NCI-H187 treated with DMSO at 0.1 percent for 48 hours (cell line): Measurements from ENCODE around the gene ALG12.
"Not testable (repeated sequence)": the region's sequence is repeated elsewhere in the genome, so short reads cannot be mapped to it uniquely, and the experiment has no call there.

ENCODE experiments used
- DNase-seq: peaks from one replicate; lab custom pipeline; 2025; lab: John Stamatoyannopoulos, UW

ALG12 gene

DNA sequence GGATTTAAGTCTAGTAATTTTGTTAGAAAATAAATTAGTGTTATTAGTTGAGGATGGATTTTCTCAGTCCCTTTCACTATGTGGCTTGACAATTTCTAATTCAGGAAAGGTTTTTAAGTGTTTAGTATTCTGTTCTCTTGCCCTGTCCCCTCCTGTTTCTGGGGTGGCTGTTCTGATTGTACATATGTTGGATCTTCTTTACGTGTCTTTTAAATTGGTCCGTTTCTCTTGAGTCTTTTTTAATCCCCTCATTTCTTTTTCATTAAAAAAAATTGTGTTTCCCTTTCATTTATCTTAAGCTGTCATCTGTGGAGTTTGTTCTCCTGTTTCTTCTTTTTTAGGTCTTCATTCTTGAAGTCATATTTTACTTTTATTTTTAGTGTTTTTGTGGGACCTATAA lies 52.1 kb downstream of the ALG12 start:
- no peak for DNase-seq

DNA sequence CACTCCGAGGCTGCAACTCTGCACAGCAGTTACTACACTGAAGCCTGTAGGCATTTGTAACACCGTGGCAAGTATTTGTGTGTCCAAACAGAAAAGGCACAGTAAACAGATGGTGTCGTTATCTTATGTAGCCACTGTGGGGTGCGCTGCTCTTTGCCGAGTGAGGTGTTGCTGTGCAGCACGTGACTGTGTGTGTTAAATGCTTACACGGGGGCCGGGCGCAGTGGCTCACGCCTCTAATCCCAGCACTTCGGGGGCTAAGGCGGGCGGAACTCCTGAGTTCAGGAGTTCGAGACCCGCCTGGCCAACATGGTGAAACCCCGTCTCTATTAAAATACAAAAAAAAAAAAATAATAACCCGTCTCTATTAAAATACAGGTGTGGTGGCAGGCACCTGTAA lies 53.1 kb downstream of the ALG12 start:
- DNase-seq = no peak

DNA sequence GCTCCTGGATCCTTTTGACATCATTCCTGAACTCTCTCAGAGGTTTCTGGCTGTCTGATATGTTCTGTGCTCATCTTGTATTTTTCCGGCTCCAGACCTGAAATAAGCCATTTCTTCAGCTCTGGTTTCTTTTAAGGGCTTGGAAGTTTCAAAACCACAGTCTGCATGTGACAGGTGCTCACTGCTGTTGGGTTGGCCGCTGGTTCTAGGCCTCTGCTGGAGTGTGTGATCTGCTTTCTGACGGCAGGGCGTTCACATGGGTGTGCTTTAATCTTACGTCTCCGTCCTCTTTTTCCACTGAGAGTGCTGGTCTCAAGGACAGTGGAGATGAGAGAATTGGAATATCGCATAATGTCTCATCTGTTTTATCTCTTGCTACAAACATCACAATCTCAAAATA lies 54.3 kb downstream of the ALG12 start:
- DNase-seq = no peak

DNA sequence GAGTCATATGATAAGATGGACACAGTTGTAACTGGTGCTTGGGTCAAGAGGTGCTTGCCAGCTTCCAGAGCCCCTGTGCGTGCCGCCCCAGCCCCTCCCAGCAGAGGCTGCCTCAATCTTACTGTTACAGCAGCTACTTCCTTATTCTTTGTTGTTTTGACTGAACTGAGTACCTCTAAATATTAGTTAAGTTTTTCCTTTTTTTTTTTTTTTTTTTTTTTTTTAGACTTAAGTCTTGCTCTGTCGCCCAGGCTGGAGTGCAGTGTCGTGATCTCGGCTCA lies 55.8 kb downstream of the ALG12 start:
- no peak for DNase-seq

DNA sequence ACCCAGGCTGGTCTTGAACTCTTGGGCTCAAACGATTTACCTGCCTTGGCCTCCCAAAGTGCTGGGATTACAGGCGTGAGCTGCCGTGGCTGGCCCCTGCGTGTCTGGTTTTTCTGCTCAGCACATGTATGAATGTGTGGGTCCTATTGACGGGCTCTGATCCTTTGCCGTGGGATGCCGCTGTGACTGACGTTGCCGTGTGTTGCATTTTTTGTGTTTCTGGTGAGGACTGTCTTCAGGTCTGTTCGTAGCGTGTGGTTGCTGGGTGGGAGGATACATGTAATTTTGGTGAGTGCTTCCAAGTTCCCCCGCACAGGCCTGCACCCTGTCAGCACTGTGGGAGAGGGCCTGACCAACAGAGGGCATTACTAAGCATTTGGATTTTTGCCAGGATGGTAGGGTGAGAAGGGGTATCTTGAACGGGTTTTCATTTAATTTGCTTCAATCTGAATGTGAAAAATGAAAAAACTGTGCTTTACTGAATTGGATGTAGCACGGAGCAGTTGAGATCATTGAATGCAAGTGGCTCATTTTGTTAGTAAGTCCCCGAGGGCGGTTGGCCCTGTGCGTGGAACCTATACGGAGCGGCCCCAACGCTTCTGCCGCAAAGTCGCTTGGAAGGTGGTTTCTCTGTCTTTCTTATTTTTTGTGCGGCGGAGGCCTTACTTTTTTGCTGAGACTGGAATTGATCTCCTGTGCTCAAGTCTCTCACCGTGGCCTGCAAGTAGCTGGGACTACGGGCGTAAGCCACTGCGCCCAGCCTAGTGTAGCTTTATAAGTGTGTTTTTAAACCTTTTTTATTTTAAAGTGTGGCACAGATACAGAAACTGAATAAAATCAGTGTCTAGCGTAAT lies 56.4 kb downstream of the ALG12 start:
- DNase-seq = no peak

DNA sequence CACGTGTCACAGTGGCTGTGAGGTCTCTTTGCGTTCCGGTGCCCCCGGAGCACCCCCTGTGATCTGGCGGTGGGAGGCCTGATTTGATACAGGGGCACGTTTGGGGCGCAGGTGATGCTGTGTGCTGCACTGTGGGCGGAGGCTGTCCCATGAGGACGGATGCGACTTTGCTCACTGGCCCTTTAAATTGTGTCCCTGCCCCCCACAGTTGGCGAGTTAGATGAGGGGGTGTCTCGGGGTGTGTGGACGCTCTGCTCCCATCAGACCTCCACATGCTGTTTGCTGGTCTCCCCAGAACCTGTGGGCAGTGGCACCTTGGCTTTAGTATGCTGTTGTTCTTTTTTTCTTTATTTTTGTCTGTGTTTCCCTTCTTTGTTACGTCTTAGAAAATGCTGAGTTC lies 59.4 kb downstream of the ALG12 start:
- DNase-seq = no peak

DNA sequence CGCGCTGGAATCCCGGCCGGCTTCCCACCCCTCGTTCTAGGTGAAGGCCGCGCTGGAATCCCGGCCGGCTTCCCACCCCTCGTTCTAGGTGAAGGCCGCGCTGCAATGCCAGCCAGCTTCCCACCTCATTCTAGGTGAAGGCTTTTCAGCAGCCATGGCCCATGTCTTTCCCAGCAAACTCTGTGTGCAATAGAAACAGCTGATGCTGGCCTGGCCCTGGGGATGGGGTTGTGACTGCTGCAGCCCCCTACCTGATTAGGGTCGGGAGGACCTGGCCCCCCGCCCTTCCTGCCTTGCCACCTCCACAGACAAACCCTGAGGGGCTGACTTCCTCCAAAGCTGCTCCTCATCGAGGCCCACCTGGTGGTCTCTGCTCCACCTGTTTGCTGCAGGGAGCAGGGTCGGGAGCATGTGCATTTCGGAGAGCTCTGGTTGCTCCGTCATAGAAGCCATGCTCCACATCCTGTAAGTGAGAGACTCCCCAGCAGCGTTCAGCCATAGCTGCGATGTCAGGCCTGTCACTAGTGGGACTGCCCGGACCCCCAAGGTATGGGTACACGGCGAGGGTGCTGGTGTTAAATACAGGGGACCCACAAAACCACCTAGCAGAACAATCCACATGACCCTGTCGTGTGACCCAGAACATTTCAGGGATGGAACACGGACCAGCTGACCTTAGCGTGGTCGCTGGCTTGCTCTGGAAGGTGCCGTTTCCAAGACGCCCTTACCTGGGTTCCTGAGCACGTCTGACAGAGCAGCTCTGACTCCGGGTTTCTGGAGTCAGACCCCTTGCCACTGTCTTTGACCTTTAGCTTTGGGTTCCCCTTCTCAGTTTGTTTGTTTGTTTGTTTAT lies 61.2 kb downstream of the ALG12 start:
- DNase-seq = no peak

DNA sequence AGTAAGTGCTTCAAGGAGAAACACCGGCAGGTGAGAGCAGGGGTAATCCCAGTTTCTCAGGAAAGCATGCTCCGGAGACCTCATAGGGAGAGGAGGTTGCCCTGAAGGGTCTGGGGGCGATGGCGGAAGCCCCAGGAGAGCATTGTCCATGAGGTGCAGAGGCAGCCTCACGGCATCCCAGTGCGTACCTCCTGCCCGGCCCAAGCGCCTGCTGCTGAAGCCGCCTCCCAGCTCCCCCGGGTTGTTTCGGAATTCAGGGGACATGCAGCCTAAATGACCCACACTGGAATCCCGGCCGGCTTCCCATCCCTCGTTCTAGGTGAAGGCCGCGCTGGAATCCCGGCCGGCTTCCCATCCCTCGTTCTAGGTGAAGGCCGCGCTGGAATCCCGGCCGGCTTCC lies 61.9 kb downstream of the ALG12 start:
- DNase-seq = no peak

DNA sequence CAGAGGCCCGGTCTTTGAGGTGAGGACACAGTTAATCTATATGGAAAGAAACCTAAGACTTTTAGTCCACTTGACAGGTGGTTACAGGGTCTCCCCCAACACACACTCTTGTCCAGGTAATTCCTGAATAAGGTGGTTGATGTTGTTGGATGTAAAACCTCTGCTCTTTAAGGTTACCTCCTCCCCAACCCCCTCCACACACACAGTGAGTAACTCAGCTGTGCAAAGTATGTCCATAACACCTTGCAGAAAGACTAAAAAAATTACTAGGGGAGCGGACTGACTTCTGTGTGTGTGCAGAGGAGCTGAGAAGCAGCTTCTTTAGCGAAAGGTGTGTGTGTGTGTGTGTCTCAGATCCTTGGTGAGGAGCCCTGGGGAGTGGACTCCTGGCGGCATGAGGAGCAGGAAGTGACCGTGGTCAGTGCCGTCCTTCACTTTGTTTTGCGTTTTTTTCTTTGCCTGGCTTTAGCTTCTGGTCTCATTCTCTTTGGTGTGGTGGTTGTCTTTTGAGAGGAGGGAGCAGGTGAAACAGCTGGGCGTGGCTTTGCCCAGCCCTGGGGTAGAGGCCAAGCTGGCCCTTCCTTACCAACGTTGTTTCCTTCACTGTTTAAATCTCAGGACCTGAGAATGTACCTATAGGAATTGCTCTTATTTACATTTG lies 62.9 kb downstream of the ALG12 start:
- DNase-seq = no peak

DNA sequence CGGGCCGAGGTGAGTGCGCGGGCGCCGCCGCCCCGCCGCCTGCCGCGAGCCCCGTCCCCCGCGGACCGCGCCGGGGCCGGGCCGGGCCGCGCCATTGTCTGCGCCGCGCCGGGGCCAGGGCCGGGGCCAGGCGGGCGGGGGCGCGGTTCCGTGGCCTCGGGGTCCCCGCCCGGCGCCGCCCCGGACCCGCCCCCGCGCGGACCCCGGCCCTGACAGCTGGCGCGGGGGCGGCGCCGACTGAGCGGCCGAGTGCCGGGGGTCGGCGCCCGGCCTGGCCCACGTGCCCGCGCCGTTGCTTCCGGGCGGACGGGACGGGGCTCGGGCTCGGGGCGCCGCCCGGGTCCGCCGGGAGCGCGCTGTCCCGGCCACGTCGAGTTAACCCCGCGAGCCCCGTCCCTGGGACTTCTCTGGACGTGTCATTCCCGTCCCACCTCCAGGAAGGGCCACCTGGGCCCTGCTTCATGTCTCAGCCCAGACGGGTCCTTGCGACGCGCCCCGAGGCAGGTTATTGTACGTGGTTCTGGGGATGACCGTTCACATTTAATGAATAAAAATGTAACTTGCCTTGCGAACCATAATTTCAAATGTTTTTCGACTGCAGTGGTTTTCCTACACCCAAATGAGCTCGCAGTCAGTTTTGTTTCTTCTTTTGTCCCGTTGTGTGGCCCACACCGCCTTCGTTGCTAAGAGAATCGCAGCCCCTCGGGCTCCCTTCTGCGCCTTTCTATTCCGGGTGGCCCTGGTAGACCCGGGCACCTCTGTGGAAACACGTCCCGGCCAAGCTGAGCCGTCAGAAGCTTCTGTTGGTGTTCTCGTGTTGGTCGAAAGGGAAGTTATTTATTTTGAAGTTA lies 64.0 kb downstream of the ALG12 start:
- no peak for DNase-seq

DNA sequence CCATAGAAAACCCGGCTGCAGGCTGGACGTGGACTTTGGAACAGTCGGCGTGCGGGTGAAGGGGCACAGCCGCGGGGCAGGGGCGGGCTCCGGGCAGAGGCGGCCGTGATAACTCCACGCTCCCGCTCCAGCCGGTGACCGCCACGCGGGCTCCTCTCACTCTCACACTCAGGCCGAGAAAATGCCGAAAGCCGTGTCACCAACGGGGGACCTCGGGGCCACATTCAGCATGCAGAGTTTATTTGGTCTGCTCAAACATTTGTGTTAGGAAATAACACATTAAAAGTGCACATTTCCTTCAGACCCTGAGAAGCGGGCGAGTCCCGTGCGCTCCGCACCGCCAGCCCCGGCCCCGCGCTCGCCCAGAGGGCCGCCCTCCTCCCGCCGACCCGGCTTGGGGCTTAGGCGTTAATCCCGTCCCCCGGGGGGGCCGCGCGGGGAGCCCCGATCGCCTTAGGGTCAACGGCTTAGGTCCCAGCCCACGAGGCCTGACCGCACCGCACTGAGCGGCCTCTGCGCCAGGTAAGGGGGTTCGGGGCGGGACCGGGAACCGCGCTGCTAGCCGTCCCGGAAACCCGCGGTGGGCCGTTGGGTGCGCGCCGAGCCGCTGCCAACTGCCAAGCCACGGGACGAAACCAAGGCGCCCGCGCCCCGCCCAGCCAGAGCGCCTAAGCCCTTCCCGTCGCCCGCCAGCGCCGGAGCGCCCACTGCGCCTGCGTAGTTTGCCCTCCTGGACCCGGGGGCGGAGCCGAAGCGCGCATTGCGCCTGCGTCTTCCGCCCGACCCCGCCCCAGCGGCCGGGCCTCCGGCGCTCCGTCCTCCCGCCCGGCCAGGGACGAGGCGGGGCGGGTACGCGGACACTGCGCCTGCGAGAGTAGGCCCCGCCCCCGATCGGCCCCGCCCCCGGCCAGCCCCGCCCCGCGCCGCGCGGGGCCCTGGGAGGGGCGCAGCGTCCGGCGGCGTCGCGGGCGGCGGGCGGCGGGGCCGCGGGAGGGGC lies 65.0 kb downstream of the ALG12 start, which contains the start of gene ZBED4:
Gene ZBED4, plus strand, starts transcription at position 947 of the 997 bp plus-strand sequence. CDS start 29,819 bp downstream, outside the sequence.
- no peak for DNase-seq

DNA sequence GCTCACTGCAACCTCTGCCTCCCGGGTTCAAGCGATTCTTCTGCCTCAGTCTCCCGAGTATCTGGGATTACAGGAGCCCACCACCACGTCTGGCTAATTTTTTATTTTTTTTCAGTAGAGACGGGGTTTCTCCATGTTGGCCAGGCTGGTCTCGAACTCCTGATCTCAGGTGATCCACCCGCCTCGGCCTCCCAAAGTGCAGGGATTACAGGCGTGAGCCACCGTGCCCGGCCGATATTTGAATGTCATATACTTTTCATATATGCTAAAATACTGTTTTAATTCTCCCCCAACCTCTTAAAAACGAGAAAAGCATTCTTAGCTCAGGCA lies 65.7 kb downstream of the ALG12 start:
- not testable (repeated sequence) for DNase-seq

DNA sequence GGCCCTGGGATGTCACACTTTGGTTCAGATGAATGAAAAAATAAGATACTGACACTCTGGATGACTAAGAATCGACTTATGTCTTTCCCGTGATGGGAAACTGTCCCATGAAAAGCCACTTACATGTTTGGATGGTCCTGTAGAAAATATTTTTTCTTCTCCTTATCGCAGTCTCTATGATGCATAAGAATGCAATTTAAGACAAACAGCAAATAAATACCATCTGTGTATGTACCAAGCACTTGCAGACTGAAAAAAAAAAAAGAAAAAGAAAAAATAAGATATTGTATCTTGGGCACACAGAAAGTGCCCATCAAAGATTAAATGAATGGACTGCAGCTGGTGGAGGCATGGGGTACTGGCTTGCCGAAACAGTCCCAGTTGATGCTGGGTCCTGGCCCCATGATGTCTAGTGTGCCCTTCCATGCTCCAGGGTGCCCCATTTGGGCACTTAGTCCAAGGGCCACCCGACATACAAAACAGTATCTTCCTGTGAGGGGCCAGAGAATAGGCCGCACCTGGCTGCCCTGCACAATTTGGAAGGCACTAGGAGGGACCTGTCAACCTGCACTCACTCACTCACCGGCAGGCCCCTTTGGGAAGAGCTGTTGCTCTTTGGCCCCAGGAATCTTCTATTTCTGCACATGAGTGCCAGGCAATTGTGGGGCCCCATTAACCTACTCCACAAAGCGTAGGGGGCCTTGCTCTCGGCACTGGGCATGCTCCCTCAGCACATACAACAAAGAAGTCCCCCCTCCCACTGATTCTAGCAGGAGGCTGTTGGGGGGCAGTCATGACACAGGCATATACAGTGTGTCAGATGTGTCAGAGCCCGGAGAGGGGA lies 67.1 kb downstream of the ALG12 start:
- no peak for DNase-seq
